ENCODE measurements around the gene TBC1D21. TPM values are rescaled to one million over a fixed set of nuclear protein-coding genes. Genes with fewer than 3 reads are reported as not detected.

Gene TBC1D21
- polyA plus RNA-seq, 3 donors from 2014 or later, result not detected

DNA sequence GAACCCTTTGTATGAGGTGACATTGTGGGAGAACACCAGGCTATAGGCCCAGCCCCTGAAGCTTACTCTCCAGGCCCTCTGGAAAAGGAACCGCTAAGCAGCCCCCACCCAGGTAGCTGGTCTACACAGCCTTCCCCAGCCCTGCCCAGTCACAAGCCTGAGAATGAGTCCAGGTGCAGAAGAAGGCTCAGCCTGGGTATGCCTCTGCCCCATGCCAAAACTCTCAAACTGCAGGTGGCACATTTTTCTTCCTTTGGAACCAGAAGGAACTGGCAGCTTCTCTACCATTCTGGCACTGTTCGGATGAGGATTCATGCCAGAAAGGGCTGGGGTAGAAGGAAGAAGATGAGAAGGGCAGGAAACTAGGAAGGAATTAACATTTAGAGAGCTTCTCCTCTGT is 23.7 kb upstream of the TBC1D21 start:
- Mint-ChIP-seq H3K4me3 (no peak overlapping the region), H3K9me3 (no peaks in the 10 kb centered on the region), H3K36me3 (no peaks in the 10 kb centered on the region), H3K27me3 (ENCODE audit: low read depth in 3 of 3) (peaks cover 7 to 17% (median 8%) of the 10 kb centered on the region in 3 donors), H3K4me1 (no peaks in the 10 kb centered on the region), H3K27ac (no peak overlapping the region)
- DNase-seq, result no peak

GRCh38 chr15:73850228-73850627 is 23.1 kb upstream of the TBC1D21 start:
- DNase-seq, result no peak
- H3K4me3 Mint-ChIP-seq, result no peak overlapping the region
- no peak overlapping the region for H3K27ac Mint-ChIP-seq
- H3K9me3 Mint-ChIP-seq, result no peaks in the 10 kb centered on the region
- H3K36me3 Mint-ChIP-seq, result no peaks in the 10 kb centered on the region
- H3K27me3 Mint-ChIP-seq (ENCODE audit: low read depth in 3 of 3), result peaks cover 7 to 17% (median 8%) of the 10 kb centered on the region in 3 donors
- no peaks in the 10 kb centered on the region for H3K4me1 Mint-ChIP-seq

DNA sequence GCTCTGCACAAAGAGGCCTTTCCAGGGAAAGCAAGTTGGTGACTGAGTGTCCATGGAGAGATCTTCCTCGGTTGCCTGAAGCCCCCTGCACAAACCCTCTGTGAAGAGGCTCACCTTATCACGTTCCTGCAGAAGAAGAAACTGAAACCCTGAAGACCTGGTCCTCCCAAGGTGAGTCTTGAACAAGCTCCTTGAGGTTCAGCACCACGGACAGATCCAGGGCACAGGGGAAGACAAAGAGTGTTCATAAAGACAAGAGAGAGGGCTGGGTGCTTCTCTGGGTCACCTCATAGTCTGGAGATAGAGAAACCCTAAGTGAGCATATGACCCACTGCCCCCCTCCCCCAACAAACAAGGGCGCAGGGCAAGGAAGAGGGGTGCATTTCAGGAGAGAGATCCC is 21.7 kb upstream of the TBC1D21 start:
- H3K4me1 Mint-ChIP-seq, result no peaks in the 10 kb centered on the region
- no peaks in the 10 kb centered on the region for H3K9me3 Mint-ChIP-seq
- no peak overlapping the region for H3K27ac Mint-ChIP-seq
- no peaks in the 10 kb centered on the region for H3K36me3 Mint-ChIP-seq
- no peak overlapping the region for H3K4me3 Mint-ChIP-seq
- H3K27me3 Mint-ChIP-seq (ENCODE audit: low read depth in 3 of 3), result peaks cover 8 to 19% (median 9%) of the 10 kb centered on the region in 3 donors
- peak in 2 of 3 donors; percentile 1 to 7 for DNase-seq

DNA sequence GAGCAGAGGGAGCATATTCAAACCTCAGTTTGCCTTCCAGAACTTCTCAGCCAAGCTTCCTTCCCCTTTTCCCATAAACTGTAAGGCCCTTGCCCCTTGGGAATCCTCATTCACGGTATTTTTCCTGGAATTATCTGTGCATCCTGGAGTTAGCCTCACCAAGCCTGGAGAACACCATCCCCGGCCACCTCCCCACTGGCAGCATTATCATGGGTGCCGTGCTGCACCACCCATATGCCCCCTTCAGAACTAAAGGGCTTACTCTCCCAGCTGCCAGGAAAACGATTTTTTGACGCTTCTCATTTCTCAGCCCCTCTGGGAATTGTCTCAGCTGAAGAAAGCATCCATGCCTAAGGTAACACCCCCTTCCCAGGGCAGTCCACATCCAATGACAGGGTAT is 20.9 kb upstream of the TBC1D21 start:
- Mint-ChIP-seq H3K9me3 (no peaks in the 10 kb centered on the region), H3K4me3 (peak overlapping the region in 1 of 5 donors; percentile 22), H3K36me3 (no peaks in the 10 kb centered on the region), H3K27ac (no peak overlapping the region), H3K27me3 (ENCODE audit: low read depth in 3 of 3) (peaks cover 3 to 16% (median 10%) of the 10 kb centered on the region in 3 donors), H3K4me1 (no peaks in the 10 kb centered on the region)
- DNase-seq, result no peak

- H3K27ac Mint-ChIP-seq, result no peak overlapping the region
- no peaks in the 10 kb centered on the region for H3K4me1 Mint-ChIP-seq
- H3K27me3 Mint-ChIP-seq (ENCODE audit: low read depth in 3 of 3), result peaks cover 4 to 15% (median 10%) of the 10 kb centered on the region in 3 donors
- no peaks in the 10 kb centered on the region for H3K9me3 Mint-ChIP-seq
- no peaks in the 10 kb centered on the region for H3K36me3 Mint-ChIP-seq
- DNase-seq, result no peak
- H3K4me3 Mint-ChIP-seq, result no peak overlapping the region
Observed at GRCh38 chr15:73854265-73854664, 19.1 kb upstream of the TBC1D21 start.

- no peak for DNase-seq
- H3K36me3 Mint-ChIP-seq, result no peaks in the 10 kb centered on the region
- peaks cover 4 to 26% (median 8%) of the 10 kb centered on the region in 3 donors for H3K27me3 Mint-ChIP-seq (ENCODE audit: low read depth in 3 of 3)
- H3K9me3 Mint-ChIP-seq, result no peaks in the 10 kb centered on the region
- no peak overlapping the region for H3K27ac Mint-ChIP-seq
- H3K4me1 Mint-ChIP-seq, result no peaks in the 10 kb centered on the region
- H3K4me3 Mint-ChIP-seq, result no peak overlapping the region
Observed at GRCh38 chr15:73856458-73857192, 16.7 kb upstream of the TBC1D21 start.

DNA sequence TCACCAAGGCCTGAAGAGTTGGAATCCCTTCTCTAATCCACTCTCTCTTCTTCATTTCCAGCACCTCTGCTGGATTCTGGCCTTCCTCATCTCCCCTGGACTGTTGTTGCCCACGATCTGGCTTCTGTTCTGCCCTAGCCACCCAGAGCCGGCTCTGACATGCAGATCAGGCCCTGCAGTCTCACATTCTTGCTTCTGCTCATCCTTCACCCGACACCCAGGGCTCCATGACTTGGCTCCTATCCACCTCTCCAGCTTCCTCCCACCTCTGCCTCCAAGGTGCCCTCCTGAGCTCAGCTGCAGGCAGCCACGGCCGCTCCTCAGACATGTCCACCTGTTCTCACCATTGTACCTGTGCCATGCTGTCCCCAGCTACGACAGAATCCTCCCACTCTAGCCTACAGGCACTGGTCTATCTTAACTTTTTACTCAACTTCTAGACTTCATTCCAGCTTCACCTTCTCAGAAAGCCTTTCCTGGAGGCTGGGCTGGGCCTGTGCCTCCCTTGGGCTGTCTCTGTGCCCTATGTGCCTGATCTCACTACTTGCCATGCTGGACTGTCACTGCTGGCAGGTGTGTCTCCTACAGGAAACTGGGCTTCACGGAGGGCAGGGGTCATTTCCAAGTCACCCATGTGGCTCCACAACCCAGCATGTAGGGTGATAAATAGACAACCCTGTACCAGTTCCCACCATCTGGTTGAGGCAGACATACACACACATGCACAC is 16.0 kb upstream of the TBC1D21 start:
- H3K9me3 Mint-ChIP-seq, result no peaks in the 10 kb centered on the region
- H3K36me3 Mint-ChIP-seq, result no peaks in the 10 kb centered on the region
- H3K4me3 Mint-ChIP-seq, result no peak overlapping the region
- no peak overlapping the region for H3K27ac Mint-ChIP-seq
- no peak for DNase-seq
- H3K27me3 Mint-ChIP-seq (ENCODE audit: low read depth in 3 of 3), result peaks cover 4 to 24% (median 8%) of the 10 kb centered on the region in 3 donors
- H3K4me1 Mint-ChIP-seq, result no peaks in the 10 kb centered on the region

GRCh38 chr15:73858062-73858461 is 15.3 kb upstream of the TBC1D21 start:
- Mint-ChIP-seq H3K4me3 (no peak overlapping the region), H3K4me1 (no peaks in the 10 kb centered on the region), H3K27ac (no peak overlapping the region), H3K36me3 (no peaks in the 10 kb centered on the region), H3K27me3 (ENCODE audit: low read depth in 3 of 3) (peaks cover 4 to 22% (median 6%) of the 10 kb centered on the region in 3 donors), H3K9me3 (no peaks in the 10 kb centered on the region)
- DNase-seq, result no peak

DNA sequence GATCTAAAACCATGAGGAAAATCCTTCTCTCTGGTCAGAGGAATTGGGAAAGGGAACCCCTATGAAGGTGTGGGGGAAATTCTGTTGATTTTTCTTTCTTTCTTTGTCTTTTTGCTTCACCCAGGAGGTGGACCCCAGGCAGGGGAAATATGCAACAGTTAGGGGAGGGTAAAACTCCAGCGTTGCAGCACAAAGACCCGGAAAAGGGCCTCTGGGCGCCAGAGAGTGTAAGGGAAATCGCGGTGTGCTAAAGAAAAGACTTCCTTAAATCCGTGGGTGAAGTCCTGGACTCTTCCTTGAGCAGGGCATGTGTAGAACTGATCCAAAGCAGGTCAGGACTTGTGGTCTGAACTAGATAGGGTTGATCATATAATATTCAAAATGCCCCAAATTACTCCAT is 11.1 kb upstream of the TBC1D21 start:
- H3K4me1 Mint-ChIP-seq, result no peaks in the 10 kb centered on the region
- H3K9me3 Mint-ChIP-seq, result peaks cover 0 to 2% (median 0%) of the 10 kb centered on the region in 6 donors
- no peak overlapping the region for H3K4me3 Mint-ChIP-seq
- H3K27me3 Mint-ChIP-seq (ENCODE audit: low read depth in 3 of 3), result peaks cover 2 to 15% (median 3%) of the 10 kb centered on the region in 3 donors
- H3K36me3 Mint-ChIP-seq, result no peaks in the 10 kb centered on the region
- DNase-seq, result no peak
- H3K27ac Mint-ChIP-seq, result no peak overlapping the region

DNA sequence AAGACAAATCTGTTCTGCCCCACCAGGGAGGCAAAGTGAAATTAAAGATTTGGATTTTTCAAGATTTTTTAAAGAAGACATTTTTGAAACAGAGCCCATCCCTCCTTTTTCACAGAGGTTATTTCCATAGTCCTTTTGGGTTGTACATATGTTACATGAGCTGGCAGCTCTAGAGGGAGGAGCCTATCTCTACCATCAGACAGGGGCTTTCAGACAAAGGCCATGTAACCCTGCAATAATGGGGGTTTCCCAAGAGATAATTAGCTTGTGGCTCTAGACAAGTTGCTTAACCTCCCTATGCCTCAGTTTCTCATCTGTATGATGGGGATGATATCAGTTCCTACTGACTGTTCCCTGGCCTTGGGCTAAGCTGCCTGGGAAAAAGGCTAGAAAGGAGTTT is 8.0 kb upstream of the TBC1D21 start:
- Mint-ChIP-seq H3K4me1 (no peaks in the 10 kb centered on the region), H3K36me3 (no peaks in the 10 kb centered on the region), H3K27ac (no peak overlapping the region), H3K27me3 (ENCODE audit: low read depth in 3 of 3) (peaks cover 3 to 9% (median 3%) of the 10 kb centered on the region in 3 donors), H3K4me3 (no peak overlapping the region), H3K9me3 (peaks cover 0 to 2% (median 0%) of the 10 kb centered on the region in 6 donors)
- no peak for DNase-seq

- no peak for DNase-seq
- Mint-ChIP-seq H3K4me3 (no peak overlapping the region), H3K27ac (no peak overlapping the region), H3K36me3 (no peaks in the 10 kb centered on the region), H3K4me1 (no peaks in the 10 kb centered on the region), H3K9me3 (peaks cover 0 to 2% (median 0%) of the 10 kb centered on the region in 6 donors), H3K27me3 (ENCODE audit: low read depth in 3 of 3) (peaks cover 3 to 8% (median 3%) of the 10 kb centered on the region in 3 donors)
Observed at GRCh38 chr15:73865904-73866303, 7.5 kb upstream of the TBC1D21 start.

GRCh38 chr15:73866481-73866880 is 6.9 kb upstream of the TBC1D21 start:
- no peak for DNase-seq
- Mint-ChIP-seq H3K4me3 (no peak overlapping the region), H3K27me3 (ENCODE audit: low read depth in 3 of 3) (peaks cover 3 to 8% (median 3%) of the 10 kb centered on the region in 3 donors), H3K27ac (no peak overlapping the region), H3K36me3 (no peaks in the 10 kb centered on the region), H3K9me3 (peaks cover 0 to 2% (median 0%) of the 10 kb centered on the region in 6 donors), H3K4me1 (no peaks in the 10 kb centered on the region)

DNA sequence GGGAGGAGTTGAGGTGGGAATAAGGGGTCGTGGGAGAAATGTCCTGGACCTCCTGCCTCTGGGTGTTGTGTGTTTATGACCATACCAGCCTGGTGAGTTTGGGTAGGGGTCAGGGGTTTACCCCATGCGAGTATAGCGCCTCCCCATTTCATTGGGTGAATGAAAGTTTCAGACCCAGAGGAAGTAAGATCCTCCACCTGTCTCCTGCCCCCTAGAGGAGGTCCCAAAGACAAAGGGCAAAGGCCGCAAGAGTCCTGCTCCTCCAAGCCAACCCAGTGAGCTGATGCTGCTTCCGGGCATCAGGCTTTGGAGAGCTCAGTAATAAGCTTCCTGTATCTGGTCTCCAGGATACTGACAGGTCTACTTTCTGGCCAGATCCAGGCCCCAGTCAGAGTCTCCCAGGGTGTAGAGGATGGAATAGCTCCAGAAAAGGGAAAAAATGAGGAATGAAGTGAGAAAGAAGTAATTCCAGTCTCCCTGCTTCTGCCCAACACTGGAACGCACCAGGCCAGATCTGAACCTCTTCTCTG is 6.4 kb upstream of the TBC1D21 start:
- DNase-seq, result no peak
- no peaks in the 10 kb centered on the region for H3K36me3 Mint-ChIP-seq

GRCh38 chr15:73867426-73867825 is 5.9 kb upstream of the TBC1D21 start:
- H3K27ac Mint-ChIP-seq, result no peak overlapping the region
- H3K36me3 Mint-ChIP-seq, result no peaks in the 10 kb centered on the region
- H3K27me3 Mint-ChIP-seq (ENCODE audit: low read depth in 3 of 3), result peaks cover 3 to 12% (median 6%) of the 10 kb centered on the region in 3 donors
- H3K9me3 Mint-ChIP-seq, result peaks cover 0 to 2% (median 0%) of the 10 kb centered on the region in 6 donors
- no peak overlapping the region for H3K4me3 Mint-ChIP-seq
- H3K4me1 Mint-ChIP-seq, result no peaks in the 10 kb centered on the region
- DNase-seq, result no peak

More for the DNA sequence above, 6.4 kb upstream of the TBC1D21 start:
- Mint-ChIP-seq H3K27ac (no peak overlapping the region), H3K4me1 (no peaks in the 10 kb centered on the region), H3K27me3 (ENCODE audit: low read depth in 3 of 3) (peaks cover 3 to 8% (median 3%) of the 10 kb centered on the region in 3 donors), H3K4me3 (no peak overlapping the region), H3K9me3 (peaks cover 0 to 2% (median 0%) of the 10 kb centered on the region in 6 donors)

Data from immature natural killer cell (primary cell).